ENCODE results near the gene HSP90AB1.

DNA sequence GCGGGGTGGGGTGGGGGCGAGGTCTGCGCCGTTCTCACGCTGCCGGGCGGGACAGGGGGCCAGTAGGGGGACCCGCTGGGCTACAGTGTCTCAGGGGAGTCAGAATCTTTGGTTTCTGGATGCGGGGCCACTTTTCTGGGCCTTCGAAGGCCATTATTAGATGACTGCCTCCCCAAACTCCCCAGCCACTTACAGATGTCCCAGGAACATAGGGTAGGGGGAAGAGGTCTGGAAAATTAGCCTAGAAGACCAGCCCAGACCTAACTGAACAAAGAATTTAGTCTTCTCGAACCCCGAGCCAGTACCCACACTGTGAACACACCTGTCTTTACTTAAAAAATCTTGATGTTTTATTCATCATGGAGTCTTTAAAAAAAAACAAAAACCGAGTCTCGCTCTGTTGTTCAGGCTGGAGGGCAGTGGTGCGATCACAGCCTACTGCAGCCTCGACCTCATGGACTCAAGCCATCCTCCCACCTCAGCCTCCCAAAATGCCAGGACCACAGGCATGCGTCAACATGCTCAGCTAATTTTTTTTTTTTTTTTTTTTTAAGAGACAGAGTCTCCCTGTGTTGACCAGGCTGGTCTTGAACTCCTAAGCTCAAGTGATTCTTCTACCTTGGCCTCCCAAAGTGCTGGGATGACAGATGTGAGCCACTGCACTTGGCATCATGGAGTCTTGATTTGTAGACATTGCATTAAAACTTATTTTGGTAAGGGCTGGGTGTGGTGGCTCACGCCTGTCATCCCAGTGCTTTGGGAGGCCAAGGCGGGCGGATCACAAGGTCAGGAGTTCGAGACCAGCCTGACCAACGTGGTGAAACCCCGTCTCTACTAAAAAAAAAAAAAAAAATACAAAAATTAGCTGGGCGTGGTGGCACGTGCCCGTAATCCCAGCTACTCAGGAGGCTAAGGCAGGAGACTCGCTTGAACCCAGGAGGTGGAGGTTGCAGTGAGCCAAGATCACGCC lies 26.8 kb upstream of the HSP90AB1 start:
- TF ChIP-seq, protein P1, sequence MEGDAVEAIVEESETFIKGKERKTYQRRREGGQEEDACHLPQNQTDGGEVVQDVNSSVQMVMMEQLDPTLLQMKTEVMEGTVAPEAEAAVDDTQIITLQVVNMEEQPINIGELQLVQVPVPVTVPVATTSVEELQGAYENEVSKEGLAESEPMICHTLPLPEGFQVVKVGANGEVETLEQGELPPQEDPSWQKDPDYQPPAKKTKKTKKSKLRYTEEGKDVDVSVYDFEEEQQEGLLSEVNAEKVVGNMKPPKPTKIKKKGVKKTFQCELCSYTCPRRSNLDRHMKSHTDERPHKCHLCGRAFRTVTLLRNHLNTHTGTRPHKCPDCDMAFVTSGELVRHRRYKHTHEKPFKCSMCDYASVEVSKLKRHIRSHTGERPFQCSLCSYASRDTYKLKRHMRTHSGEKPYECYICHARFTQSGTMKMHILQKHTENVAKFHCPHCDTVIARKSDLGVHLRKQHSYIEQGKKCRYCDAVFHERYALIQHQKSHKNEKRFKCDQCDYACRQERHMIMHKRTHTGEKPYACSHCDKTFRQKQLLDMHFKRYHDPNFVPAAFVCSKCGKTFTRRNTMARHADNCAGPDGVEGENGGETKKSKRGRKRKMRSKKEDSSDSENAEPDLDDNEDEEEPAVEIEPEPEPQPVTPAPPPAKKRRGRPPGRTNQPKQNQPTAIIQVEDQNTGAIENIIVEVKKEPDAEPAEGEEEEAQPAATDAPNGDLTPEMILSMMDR (IDR thresholded peaks at IDR 0.05) = no peak
- TF ChIP-seq POLR2A (IDR thresholded peaks at IDR 0.05) = no peak
